ENCODE results near the gene RIMS1. TPM values are rescaled to one million over a fixed set of nuclear protein-coding genes. Genes with fewer than 3 reads are reported as not detected.
"Not testable (repeated sequence)": the region's sequence is repeated elsewhere in the genome, so short reads cannot be mapped to it uniquely, and the experiment has no call there.

Gene RIMS1
- polyA plus RNA-seq, 10 donors: 0.18 to 1.5 (median 0.94) TPM

- peak in 1 of 3 donors; percentile 1 for DNase-seq
These were observed 81.1 kb downstream of the RIMS1 start for GRCh38 chr6:71967436-71967835.

- DNase-seq: peak in 2 of 3 donors; percentile 1 to 2
These were observed 91.5 kb downstream of the RIMS1 start for GRCh38 chr6:71977884-71978283.

DNA sequence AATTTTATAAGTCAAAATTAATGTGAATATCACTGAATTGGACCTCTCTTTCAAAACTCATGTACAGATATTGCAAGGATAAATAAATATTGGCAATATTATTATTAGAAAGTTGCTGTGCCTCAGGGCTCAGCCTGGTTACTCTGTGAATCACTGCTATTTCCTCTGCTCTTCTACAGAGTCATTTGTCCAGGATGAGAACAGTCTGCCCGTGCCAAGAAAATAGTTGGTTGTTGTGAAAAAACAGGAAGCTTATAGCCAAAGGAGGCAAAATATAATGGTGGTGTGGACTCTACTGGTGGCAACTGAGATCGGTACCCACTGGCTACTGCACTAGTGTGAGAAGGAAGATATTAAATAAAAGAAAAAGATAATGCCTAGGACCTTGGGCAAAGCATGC is 93.6 kb downstream of the RIMS1 start:
- DNase-seq: no peak

GRCh38 chr6:71982389-71982788 is 96.0 kb downstream of the RIMS1 start:
- DNase-seq: no peak

DNA sequence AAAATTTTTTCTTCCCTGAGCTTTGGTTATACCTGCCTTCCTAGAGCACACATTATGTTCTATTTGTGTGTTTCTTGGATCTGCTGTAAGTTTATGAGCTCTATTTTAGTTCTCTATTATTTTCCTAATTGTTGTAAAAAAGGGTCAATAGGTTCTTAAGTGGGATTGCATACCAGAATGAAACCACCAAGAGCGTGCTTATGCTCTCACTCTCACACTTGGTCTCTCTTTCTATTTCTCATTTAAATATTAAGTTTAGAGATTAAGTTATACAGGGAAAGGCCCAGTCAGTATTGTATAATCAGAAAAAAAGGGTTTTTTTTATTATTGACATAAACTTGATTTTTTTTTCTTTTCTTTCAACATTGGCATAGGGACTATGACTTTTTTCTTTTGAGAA is 96.8 kb downstream of the RIMS1 start:
- DNase-seq: no peak

DNA sequence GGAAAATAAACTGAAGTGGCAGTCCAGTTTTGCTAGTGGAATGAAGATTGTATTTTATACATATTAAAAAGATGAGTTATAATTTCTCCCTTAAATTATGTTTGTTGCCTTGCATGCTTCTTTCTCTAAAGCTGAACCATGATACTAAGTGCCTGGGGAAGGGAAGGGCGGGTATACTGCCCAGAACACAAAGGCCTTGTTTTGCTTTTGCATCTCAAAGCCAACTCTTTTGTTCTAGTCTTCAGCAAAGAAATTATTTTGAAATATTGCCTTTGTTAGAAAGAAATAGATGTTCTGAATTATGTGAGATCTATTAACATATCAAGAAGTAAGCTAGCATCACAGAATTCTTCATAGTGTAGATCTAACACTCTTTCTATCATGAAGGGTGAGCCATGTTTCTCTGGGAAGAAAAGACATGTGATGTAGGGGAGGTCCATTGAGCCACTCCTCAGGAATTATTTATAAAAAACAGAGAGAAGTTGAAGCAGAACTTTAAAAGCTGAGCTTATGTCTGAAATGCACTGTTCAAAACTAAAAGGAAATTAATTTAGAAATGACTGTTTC is 108.4 kb downstream of the RIMS1 start:
- no peak for DNase-seq

DNA sequence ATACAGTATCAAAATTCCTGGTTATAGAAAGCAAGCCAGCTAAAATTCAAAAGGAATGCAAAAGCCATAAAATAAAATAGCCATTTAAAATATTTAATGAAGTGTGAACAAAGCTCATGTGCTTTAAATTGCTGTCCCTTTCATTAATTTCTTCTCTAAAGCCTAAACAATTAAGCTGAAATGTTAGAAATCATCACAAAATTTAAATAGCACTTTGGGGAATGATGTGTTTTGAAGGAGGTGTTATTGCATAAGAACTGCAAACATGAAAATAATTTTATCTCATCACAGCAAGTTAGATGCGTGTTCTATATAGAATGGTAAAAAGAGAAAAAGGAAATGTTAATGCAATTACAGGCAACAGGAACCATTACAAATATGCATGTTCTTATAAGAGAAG is 111.0 kb downstream of the RIMS1 start:
- DNase-seq: no peak

DNA sequence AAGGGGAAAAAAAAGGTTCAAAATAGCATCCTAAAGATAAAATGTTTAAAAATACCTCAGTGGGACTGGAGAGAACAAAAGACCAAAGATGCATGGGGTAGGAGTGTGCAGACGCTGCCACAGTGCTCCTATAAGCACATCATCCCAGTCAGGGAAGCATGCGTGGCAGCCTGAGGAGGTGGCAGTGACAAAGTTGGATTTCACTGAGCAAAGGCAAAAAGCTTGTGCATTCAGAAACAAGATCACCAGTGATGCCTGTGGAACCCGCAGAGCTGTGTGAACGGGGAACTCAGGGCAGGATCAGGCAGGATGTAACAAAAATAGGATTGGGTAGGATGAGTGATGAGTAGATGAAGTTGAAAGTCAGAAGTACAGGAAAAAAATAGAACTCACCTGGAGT is 116.1 kb downstream of the RIMS1 start:
- DNase-seq: no peak

- DNase-seq: not testable (repeated sequence)
These were observed 120.2 kb downstream of the RIMS1 start for GRCh38 chr6:72006591-72006990.

- no peak for DNase-seq
These were observed 136.5 kb downstream of the RIMS1 start for GRCh38 chr6:72022830-72023229.

- DNase-seq: peak in 1 of 3 donors; percentile 4
These were observed 145.1 kb downstream of the RIMS1 start for GRCh38 chr6:72031471-72031870.

DNA sequence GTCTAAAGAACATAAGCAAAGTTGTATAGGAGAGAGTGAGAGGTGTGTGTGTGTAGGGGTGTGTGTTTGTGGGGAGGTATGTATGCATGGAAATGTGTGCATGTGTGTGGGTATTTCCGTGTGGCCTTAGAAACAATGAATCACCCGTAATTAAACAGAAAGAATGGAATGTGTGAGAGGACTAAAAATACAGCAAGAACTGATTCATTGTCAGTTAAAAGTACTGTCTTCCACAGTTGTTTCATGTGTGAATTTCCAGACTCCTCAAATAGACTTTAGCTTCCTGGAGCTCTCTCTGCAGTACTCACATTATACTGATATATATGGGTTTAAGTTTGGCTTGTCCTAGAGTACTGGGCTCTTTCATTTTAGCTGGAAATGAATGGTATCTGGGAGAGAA is 145.7 kb downstream of the RIMS1 start:
- DNase-seq: peak in 1 of 3 donors; percentile 18

GRCh38 chr6:72035486-72035885 is 149.1 kb downstream of the RIMS1 start:
- no peak for DNase-seq

GRCh38 chr6:72035966-72036365 is 149.6 kb downstream of the RIMS1 start:
- DNase-seq: no peak

- DNase-seq: no peak
These were observed 150.7 kb downstream of the RIMS1 start for GRCh38 chr6:72037006-72037405.

DNA sequence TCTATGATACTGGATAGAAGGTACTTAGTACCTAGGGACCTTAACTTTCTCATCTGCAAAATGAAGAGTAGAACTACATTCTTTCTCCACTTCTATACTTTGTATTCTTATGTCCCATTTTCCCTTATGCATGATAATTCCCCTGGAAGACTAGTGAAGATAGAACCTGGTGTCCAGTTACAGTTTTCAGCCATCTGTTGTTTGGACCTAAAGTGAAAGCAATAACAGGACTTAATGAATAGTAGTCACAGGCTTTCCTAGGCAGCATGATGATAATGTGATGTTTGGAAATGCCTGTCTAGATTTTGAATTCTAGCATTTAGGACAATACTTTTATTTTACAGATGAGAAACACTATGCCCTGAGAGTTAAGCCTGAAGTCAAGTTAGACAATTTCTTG is 153.8 kb downstream of the RIMS1 start:
- peak in 1 of 3 donors; percentile 25 for DNase-seq

DNA sequence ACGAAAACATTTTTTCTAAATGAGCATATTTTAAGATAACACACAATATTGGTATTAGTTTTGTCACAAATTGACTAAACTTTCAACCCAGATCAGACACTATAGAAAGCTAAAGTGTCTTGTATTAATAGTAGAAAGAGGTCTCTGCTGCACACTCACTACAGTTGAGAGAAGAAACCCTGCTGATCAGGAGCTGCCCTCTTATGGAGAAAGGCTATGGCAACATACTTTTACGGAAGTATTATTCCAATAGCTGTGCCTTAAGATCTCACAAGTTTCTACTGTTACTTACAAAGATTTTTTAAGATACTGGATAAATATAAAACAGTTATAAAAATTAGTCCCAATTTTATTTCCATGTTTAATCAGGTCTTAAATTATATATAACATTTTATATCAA is 155.7 kb downstream of the RIMS1 start:
- DNase-seq: peak in 1 of 3 donors; percentile 3

GRCh38 chr6:72048080-72048479 is 161.7 kb downstream of the RIMS1 start:
- DNase-seq: peak in 2 of 3 donors; percentile 6 to 8

DNA sequence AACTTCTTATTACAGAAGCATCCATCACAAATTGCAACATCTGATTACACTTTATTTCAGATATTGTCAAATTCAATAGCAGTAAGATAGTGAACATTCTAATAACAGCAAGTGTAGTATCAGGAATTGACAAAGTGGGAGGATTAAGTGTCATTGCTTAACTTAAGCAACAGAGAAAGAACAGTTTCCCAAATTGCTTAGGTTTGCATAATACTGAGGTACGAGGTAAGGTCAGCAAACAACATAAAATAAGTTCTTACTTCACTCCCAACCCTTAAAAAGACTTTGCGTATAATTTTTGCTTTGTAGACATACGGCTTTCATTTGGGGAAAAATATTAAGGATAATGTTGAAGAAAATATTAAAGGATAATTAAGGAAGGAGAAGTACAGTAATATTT is 163.0 kb downstream of the RIMS1 start:
- no peak for DNase-seq

DNA sequence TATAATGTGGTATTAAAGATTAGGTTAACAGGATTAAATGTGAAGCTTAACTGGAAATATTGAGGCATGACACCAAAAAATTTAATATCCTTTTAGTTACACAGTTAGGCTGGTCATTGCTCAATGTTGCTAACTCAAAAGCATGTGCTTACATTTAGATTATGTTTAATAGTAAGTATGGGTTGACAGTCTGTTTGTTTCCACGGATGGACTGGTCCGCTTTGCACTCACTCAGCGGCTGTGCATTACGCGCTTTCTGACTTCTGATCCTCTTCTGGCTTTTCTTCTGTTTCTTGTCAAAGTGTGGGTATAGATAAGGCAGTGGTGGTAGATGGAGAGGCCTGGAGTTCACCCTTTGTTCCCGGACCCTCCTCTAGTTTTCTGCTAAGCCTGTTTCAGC is 174.9 kb downstream of the RIMS1 start:
- DNase-seq: no peak

- DNase-seq: peak in 1 of 3 donors; percentile 16
These were observed 178.1 kb downstream of the RIMS1 start for GRCh38 chr6:72064399-72064975.

- DNase-seq: no peak
These were observed 191.7 kb downstream of the RIMS1 start for GRCh38 chr6:72078096-72078495.

- no peak for DNase-seq
These were observed 194.1 kb downstream of the RIMS1 start for GRCh38 chr6:72080260-72080941.
